Body of pancreas (tissue), 4 donors: Measurements from ENCODE around the gene SPINT1. TPM values are rescaled to one million over a fixed set of nuclear protein-coding genes. Genes with fewer than 3 reads are reported as not detected.

Experiments
- ATAC-seq: fragments of 150-250 bp; one replicate; pipeline ENCODE4 v1.9.1; 2016
- DNase-seq, 4 donors: peaks; one replicate each; pipeline ENCODE4 v3.0.0-alpha.2; 2019
- H3K27ac ChIP-seq, 4 donors: fragments of 200-600 bp; sonication (generic); 1 replicate in 3 of 4; 2 replicates in 1 of 4; pipeline versions ENCODE4 v1.5.1 to v1.6.1; 2016 to 2019; ENCODE audit warnings: mild to moderate bottlenecking in 1 of 4, mixed read lengths in 1 of 4, moderate library complexity in 1 of 4
- H3K27me3 ChIP-seq, 2 donors: fragments of 200-600 bp; sonication (generic); one replicate each; pipeline ENCODE4 v1.6.0; 2016; ENCODE audit warnings: mild to moderate bottlenecking in 1 of 2
- H3K36me3 ChIP-seq, 2 donors: fragments of 200-600 bp; sonication (generic); replicated peaks in 1 of 2; 2 replicates each; pipeline ENCODE4 v1.5.1; 2016; ENCODE audit warnings: low read depth in 2 of 2; ENCODE audit not compliant: insufficient read depth in 1 of 2
- H3K4me1 ChIP-seq: fragments of 200-600 bp; sonication (generic); one replicate; pipeline ENCODE4 v1.6.0; 2016
- H3K4me3 ChIP-seq, 2 donors: fragments of 200-600 bp; sonication (generic); 1 replicate in 1 of 2; 2 replicates in 1 of 2; pipeline ENCODE4 v1.5.1; 2016 to 2019
- H3K9me3 ChIP-seq, 3 donors: fragments of 200-600 bp; sonication (generic); 1 replicate in 2 of 3; 2 replicates in 1 of 3; pipeline ENCODE4 v1.5.1; 2016
- POLR2A ChIP-seq, 3 donors: fragments of 450-650 bp; IDR thresholded peaks; one replicate each; pipeline ENCODE4 v1.6.1; 2016; ENCODE audit warnings: antibody characterized with exemption in 3 of 3, mild to moderate bottlenecking in 2 of 3
- WGBS, 2 donors: methylation state at CpG; one replicate each; pipeline ENCODE4 v1.1.5; 2017; 5-methylcytosine and 5-hydroxymethylcytosine counted together
- intact Hi-C: fragments of 100-400 bp; cut with DNase I; formaldehyde crosslinking; loops from one replicate; pipeline ENCODE4 v1.15.1; 2023
- total RNA-seq, 2 donors: library from RNA; depleted of rRNA; stranded (reverse); fragments of >200 nt; gene quantifications; one replicate each; pipeline ENCODE4 v1.1.0, GENCODE V29; 2016
- TF ChIP-seq, protein P1 (sequence below), 7 experiments: fragments of 450-650 bp in 4 of 7; fragments of 200-600 bp in 3 of 7; sonication (generic) in 3 of 7; IDR thresholded peaks; one replicate each; pipeline ENCODE4 v1.5.1; 2016 to 2019; ENCODE audit warnings: antibody characterized with exemption in 7 of 7

SPINT1 gene
- total RNA-seq, 2 donors from 2014 or later: 110 to 134 TPM

- peaks cover 5 to 25% of the 10 kb centered on the region in 2 donors for H3K36me3 ChIP-seq
- H3K9me3 ChIP-seq: no peaks in the 10 kb centered on the region
- ATAC-seq (no peak), DNase-seq (no peak)
- TF ChIP-seq POLR2A (IDR thresholded peaks at IDR 0.05): no peak
- TF ChIP-seq, protein P1, sequence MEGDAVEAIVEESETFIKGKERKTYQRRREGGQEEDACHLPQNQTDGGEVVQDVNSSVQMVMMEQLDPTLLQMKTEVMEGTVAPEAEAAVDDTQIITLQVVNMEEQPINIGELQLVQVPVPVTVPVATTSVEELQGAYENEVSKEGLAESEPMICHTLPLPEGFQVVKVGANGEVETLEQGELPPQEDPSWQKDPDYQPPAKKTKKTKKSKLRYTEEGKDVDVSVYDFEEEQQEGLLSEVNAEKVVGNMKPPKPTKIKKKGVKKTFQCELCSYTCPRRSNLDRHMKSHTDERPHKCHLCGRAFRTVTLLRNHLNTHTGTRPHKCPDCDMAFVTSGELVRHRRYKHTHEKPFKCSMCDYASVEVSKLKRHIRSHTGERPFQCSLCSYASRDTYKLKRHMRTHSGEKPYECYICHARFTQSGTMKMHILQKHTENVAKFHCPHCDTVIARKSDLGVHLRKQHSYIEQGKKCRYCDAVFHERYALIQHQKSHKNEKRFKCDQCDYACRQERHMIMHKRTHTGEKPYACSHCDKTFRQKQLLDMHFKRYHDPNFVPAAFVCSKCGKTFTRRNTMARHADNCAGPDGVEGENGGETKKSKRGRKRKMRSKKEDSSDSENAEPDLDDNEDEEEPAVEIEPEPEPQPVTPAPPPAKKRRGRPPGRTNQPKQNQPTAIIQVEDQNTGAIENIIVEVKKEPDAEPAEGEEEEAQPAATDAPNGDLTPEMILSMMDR (IDR thresholded peaks at IDR 0.05): no peak
- H3K4me3 ChIP-seq: no peak overlapping the region
- WGBS, 2 donors: 80 to 91% methylated on average over 8 to 10 of the region's 13 CpGs
- intact Hi-C loops: loop anchor here (5.0 kb wide), 1 partner anchor 37 kb away; the partner anchor contains the start of gene VPS18
- H3K27ac ChIP-seq: no peak overlapping the region
- no peaks in the 10 kb centered on the region for H3K27me3 ChIP-seq
- peaks cover 36% of the 10 kb centered on the region for H3K4me1 ChIP-seq
Observed at GRCh38 chr15:40855706-40856234, 11.9 kb downstream of the SPINT1 start.

DNA sequence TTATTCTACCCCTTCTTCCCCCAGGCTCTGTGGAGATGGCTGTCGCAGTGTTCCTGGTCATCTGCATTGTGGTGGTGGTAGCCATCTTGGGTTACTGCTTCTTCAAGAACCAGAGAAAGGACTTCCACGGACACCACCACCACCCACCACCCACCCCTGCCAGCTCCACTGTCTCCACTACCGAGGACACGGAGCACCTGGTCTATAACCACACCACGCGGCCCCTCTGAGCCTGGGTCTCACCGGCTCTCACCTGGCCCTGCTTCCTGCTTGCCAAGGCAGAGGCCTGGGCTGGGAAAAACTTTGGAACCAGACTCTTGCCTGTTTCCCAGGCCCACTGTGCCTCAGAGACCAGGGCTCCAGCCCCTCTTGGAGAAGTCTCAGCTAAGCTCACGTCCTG is 12.9 kb downstream of the SPINT1 start:
- H3K4me1 ChIP-seq: peaks cover 36% of the 10 kb centered on the region
- no peaks in the 10 kb centered on the region for H3K9me3 ChIP-seq
- no peak overlapping the region for H3K4me3 ChIP-seq
- H3K27me3 ChIP-seq: no peaks in the 10 kb centered on the region
- DNase-seq (no peak), ATAC-seq (no peak)
- TF ChIP-seq, protein P1 (IDR thresholded peaks at IDR 0.05): no peak
- no peak for TF ChIP-seq POLR2A (IDR thresholded peaks at IDR 0.05)
- WGBS, 2 donors: 50 to 67% methylated on average over 1 to 8 of the region's 8 CpGs
- intact Hi-C loops: loop anchor here (5.0 kb wide), 1 partner anchor 36 kb away; the partner anchor contains the start of gene VPS18
- H3K36me3 ChIP-seq: peaks cover 5 to 25% of the 10 kb centered on the region in 2 donors
- peak overlapping the region in 3 of 4 donors; percentile 58 to 74 (median 72) for H3K27ac ChIP-seq

DNA sequence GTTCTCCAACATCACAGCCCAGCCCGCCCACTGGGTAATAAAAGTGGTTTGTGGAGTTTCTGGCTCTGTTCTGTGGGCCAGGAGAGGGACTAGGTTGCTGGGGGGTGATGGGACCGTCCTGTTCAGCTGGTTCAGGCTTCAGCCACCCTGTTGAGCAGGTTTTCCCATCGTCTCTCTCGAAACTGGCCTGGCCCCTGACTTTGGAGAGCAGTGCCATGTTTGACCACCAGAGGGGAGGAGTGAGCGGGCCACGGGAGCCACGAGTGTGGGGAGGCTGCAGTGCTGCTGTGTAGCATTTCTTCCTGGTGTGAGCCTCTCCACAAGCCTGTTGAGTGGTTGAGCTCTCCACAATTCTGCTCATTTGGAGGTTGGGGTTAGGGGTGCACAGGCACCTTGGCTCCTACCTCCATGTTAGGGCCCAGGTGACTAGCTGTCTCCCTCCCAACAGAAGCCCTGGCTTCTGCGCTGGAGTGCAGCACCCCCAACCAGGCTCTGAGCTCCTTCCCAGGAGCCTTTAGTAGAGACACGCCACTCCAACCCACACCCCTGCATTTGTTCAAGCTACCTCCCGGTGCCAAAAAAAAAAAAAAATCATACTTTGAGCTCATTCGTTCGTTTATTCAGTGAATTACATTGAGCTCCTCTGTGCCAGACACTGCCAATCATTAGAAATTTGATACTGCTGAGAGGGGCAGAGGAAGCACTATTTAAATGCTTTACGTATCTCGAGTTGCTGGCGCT is 13.9 kb downstream of the SPINT1 start:
- ATAC-seq (peak; percentile 93), DNase-seq (peak; percentile 85 to 92 (median 88))
- Histone ChIP-seq H3K4me3 (no peak overlapping the region), H3K4me1 (peaks cover 36% of the 10 kb centered on the region), H3K27ac (peak overlapping the region; percentile 40 to 74 (median 65)), H3K27me3 (no peaks in the 10 kb centered on the region), H3K36me3 (peaks cover 5 to 25% of the 10 kb centered on the region in 2 donors), H3K9me3 (no peaks in the 10 kb centered on the region)
- intact Hi-C loops: loop anchor here (5.0 kb wide), 1 partner anchor 35 kb away; the partner anchor contains the start of gene VPS18
- WGBS, 2 donors: 18 to 25% methylated on average over 12 to 15 of the region's 15 CpGs
- peak in 1 of 3 donors; percentile 11 for TF ChIP-seq POLR2A (IDR thresholded peaks at IDR 0.05)
- TF ChIP-seq, protein P1 (IDR thresholded peaks at IDR 0.05): peak; percentile 91 to 99 (median 99)

DNA sequence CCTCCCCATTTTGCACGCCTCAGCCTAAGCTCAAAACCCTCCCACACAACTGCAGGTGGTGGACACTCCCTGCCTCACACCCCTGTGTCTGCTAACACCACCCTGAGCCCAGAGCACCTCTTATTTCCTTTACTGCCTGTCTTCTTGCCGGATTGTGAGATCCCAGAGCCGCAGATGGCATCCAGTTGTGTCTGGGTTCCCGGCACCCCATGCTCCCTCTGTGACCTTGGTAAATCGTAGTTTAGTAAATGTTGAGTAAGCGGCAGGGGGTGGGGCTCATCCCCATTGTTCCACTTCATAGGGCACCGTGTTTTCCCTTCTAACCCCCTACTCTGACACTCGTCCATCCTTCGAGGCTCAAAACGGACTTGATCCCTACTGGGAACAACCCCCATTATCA is 14.9 kb downstream of the SPINT1 start:
- 31 to 33% methylated on average over 10 of the region's 10 CpGs for WGBS, 2 donors
- Histone ChIP-seq H3K4me1 (peaks cover 39% of the 10 kb centered on the region), H3K36me3 (peaks cover 5 to 22% of the 10 kb centered on the region in 2 donors), H3K4me3 (no peak overlapping the region), H3K27ac (peak overlapping the region; percentile 45 to 74 (median 52)), H3K9me3 (no peaks in the 10 kb centered on the region), H3K27me3 (no peaks in the 10 kb centered on the region)
- DNase-seq (peak; percentile 49 to 71 (median 66)), ATAC-seq (no peak)
- intact Hi-C loops: loop anchor here (5.0 kb wide), 1 partner anchor 34 kb away; the partner anchor contains the start of gene VPS18
- no peak for TF ChIP-seq POLR2A (IDR thresholded peaks at IDR 0.05)
- TF ChIP-seq, protein P1 (IDR thresholded peaks at IDR 0.05): no peak
